Memory B cell (primary cell): ENCODE measurements around the gene LRRC47.

Experiments
- ATAC-seq: fragments of 150-1000 bp; cut with Tn5 transposase; 2 replicates; pipeline ENCODE4 v1.10.0; 2021; ENCODE audit warnings: low read depth, mild to moderate bottlenecking, moderate library complexity
- DNase-seq, 2 donors: peaks; one replicate each; pipeline ENCODE4 v3.0.0; 2022; ENCODE audit warnings: low spot score in 2 of 2
- H3K27ac Mint-ChIP-seq: one replicate; pipeline ENCODE4 v1.8.0; 2022; ENCODE audit warnings: mild to moderate bottlenecking, moderate library complexity, mixed read lengths
- H3K27me3 Mint-ChIP-seq: one replicate; pipeline ENCODE4 v1.8.0; 2022; ENCODE audit warnings: mixed read lengths
- H3K36me3 Mint-ChIP-seq: one replicate; pipeline ENCODE4 v1.8.0; 2022; ENCODE audit warnings: mild to moderate bottlenecking, mixed read lengths
- H3K4me1 Mint-ChIP-seq: one replicate; pipeline ENCODE4 v1.8.0; 2022; ENCODE audit warnings: mixed read lengths
- H3K4me3 Mint-ChIP-seq: one replicate; pipeline ENCODE4 v1.8.0; 2022; ENCODE audit warnings: mild to moderate bottlenecking, moderate library complexity, mixed read lengths
- H3K9me3 Mint-ChIP-seq: one replicate; pipeline ENCODE4 v1.8.0; 2022; ENCODE audit warnings: mixed read lengths

The LRRC47 gene

GRCh38 chr1:3796215-3797061, at the start of gene LRRC47:
Gene LRRC47, minus strand, starts transcription at chr1:3796498. Its CDS starts 22 bp downstream, at chr1:3796476.
- peak within 1 kb of the TSS; percentile 91 for H3K27ac Mint-ChIP-seq
- peak; percentile 90 for DNase-seq
- H3K36me3 Mint-ChIP-seq = peaks cover 5% of the 10 kb centered on the region
- H3K27me3 Mint-ChIP-seq = peaks cover 4% of the 10 kb centered on the region
- ATAC-seq = peak; percentile 100
- H3K4me3 Mint-ChIP-seq = peak within 1 kb of the TSS; percentile 97
- peaks cover 3% of the 10 kb centered on the region for H3K9me3 Mint-ChIP-seq
- peaks cover 22% of the 10 kb centered on the region for H3K4me1 Mint-ChIP-seq

DNA sequence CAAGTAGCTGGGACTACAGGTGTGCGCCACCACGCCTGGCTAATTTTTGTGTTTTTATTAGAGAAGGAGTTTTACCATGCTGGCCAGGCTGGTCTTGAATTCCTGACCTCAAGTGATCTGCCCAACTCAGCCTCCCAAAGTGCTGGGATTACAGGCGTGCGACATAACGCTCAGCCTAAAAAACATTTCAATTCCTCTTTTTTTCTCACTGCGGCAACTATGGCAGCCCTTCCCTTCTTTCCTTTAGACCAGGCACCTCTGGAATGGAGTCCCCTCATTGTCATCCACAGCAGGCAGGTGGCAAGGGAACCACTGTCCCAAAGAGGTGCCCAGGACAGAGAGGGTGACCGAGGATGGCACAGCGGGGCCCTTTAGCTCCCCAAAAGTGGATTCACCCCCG, 46.6 kb upstream of the LRRC47 start:
- H3K4me1 Mint-ChIP-seq = no peaks in the 10 kb centered on the region
- DNase-seq (no peak), ATAC-seq (no peak)
- H3K4me3 Mint-ChIP-seq = peak overlapping the region; percentile 41
- no peaks in the 10 kb centered on the region for H3K27me3 Mint-ChIP-seq
- H3K36me3 Mint-ChIP-seq = peaks cover 34% of the 10 kb centered on the region
- no peak overlapping the region for H3K27ac Mint-ChIP-seq
- H3K9me3 Mint-ChIP-seq = peaks cover 1% of the 10 kb centered on the region

DNA sequence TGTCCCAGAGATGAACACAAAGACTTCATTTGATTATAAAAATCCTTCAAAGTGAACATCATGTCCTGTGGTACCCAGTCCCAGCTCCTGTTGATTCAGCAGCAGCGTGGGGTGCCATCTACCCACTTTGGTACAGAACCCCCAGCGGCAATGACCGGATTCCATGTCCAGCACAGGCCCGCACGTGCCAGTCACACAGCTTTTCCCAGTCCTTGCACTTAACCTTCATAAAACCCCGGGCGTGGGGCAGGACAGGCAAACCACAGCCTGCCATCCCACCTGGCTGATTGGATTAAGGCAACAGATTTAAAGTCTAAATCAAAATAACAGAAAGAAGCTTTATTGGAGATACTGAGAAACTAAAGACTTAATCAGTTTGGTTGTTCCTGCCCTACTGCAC, 45.2 kb upstream of the LRRC47 start:
- Mint-ChIP-seq H3K27me3 (no peaks in the 10 kb centered on the region), H3K9me3 (peaks cover 1% of the 10 kb centered on the region), H3K36me3 (peaks cover 37% of the 10 kb centered on the region), H3K4me1 (no peaks in the 10 kb centered on the region), H3K4me3 (no peak overlapping the region), H3K27ac (no peak overlapping the region)
- DNase-seq = no peak
- no peak for ATAC-seq

- Mint-ChIP-seq H3K36me3 (peaks cover 48% of the 10 kb centered on the region), H3K4me3 (no peak overlapping the region), H3K4me1 (no peaks in the 10 kb centered on the region), H3K27ac (no peak overlapping the region), H3K9me3 (peaks cover 1% of the 10 kb centered on the region), H3K27me3 (no peaks in the 10 kb centered on the region)
- ATAC-seq (no peak), DNase-seq (no peak)
Measured at GRCh38 chr1:3838788-3839187, 42.5 kb upstream of the LRRC47 start.

GRCh38 chr1:3837685-3838084, 41.4 kb upstream of the LRRC47 start:
- DNase-seq (no peak), ATAC-seq (no peak)
- Mint-ChIP-seq H3K4me1 (no peaks in the 10 kb centered on the region), H3K27ac (no peak overlapping the region), H3K4me3 (no peak overlapping the region), H3K27me3 (no peaks in the 10 kb centered on the region), H3K36me3 (peaks cover 47% of the 10 kb centered on the region), H3K9me3 (peaks cover 1% of the 10 kb centered on the region)

GRCh38 chr1:3837200-3837599, 40.9 kb upstream of the LRRC47 start:
- Mint-ChIP-seq H3K27me3 (no peaks in the 10 kb centered on the region), H3K36me3 (peaks cover 49% of the 10 kb centered on the region), H3K4me1 (no peaks in the 10 kb centered on the region), H3K27ac (no peak overlapping the region), H3K4me3 (no peak overlapping the region), H3K9me3 (peaks cover 1% of the 10 kb centered on the region)
- no peak for DNase-seq
- no peak for ATAC-seq

DNA sequence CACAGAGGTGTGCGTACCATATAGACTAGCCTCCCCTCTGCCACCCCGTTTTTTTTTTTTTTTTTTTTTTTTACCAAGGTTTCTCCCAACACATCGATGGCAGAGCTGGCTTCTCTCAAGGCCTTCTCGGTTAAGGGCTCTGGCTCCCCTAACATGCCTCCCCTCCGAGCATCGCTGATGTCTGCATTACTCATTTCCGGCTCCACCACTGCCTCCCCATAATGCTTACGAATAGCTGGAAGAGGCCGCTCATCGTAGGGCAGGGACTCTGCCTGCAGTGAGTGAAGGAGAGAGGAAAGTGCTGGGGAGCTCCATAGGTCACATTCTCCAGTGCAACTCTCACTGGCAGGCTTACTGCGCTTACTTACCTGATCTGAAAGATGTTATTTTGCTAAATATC, 40.1 kb upstream of the LRRC47 start:
- Mint-ChIP-seq H3K9me3 (peaks cover 1% of the 10 kb centered on the region), H3K27me3 (no peaks in the 10 kb centered on the region), H3K4me3 (no peak overlapping the region), H3K4me1 (no peaks in the 10 kb centered on the region), H3K36me3 (peaks cover 50% of the 10 kb centered on the region), H3K27ac (no peak overlapping the region)
- no peak for DNase-seq
- ATAC-seq = no peak

GRCh38 chr1:3834701-3835100, 38.4 kb upstream of the LRRC47 start:
- Mint-ChIP-seq H3K27ac (no peak overlapping the region), H3K4me1 (no peaks in the 10 kb centered on the region), H3K36me3 (peaks cover 51% of the 10 kb centered on the region), H3K9me3 (peaks cover 1% of the 10 kb centered on the region), H3K4me3 (no peak overlapping the region), H3K27me3 (no peaks in the 10 kb centered on the region)
- ATAC-seq = no peak
- DNase-seq = no peak

GRCh38 chr1:3831689-3832088, 35.4 kb upstream of the LRRC47 start:
- H3K36me3 Mint-ChIP-seq = peaks cover 38% of the 10 kb centered on the region
- no peak for ATAC-seq

DNA sequence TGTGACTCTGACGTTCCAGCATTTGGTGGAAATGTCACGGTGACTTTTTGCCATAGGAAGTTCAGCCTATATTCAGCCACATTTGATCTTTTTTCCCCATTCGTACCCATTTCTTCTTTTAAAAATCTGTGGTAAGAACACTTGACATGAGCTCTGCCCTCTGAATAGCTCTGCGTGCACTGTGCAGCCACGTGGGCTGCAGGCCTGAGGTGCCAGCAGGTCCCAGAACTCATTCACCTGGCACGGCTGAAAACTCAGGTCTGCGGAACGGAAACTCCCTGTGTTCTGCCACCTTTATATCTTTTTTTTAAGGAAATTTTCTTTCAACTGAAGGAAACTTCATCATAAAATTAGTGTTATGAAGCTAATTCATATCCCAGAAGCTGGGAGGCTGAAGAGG, 32.1 kb upstream of the LRRC47 start:
- Mint-ChIP-seq H3K4me3 (no peak overlapping the region), H3K4me1 (no peaks in the 10 kb centered on the region), H3K27me3 (no peaks in the 10 kb centered on the region), H3K9me3 (no peaks in the 10 kb centered on the region), H3K36me3 (peaks cover 36% of the 10 kb centered on the region), H3K27ac (no peak overlapping the region)
- ATAC-seq = no peak
- no peak for DNase-seq

More at GRCh38 chr1:3831689-3832088, 35.4 kb upstream of the LRRC47 start:
- Mint-ChIP-seq H3K27ac (no peak overlapping the region), H3K9me3 (no peaks in the 10 kb centered on the region), H3K4me3 (no peak overlapping the region), H3K27me3 (no peaks in the 10 kb centered on the region), H3K4me1 (no peaks in the 10 kb centered on the region)
- DNase-seq = no peak

DNA sequence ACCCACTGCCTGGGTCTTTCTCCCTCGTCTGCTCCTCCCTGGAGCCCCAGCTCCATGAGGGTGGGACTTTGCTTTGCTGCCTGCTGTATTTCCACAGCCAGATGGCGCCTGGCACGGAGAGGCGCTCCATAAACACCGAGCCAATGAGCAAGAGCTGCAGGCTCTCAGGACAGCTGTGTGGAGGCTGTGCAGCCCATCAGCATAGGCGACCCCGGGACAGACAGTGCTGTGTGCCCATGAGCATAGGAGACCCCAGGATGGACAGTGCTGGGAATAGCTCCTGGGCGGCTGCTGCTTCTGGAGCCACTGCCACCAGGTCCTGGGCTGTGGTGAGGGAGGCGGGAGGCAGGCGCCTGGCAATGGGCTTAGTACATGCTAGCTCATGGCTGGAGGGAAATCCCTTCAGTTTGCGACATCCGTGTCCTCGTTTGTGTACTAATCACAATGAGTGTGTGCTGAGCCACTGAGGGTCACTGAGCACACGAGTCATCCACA, 31.6 kb upstream of the LRRC47 start:
- DNase-seq (no peak), ATAC-seq (no peak)
- Mint-ChIP-seq H3K9me3 (no peaks in the 10 kb centered on the region), H3K4me3 (no peak overlapping the region), H3K4me1 (no peaks in the 10 kb centered on the region), H3K36me3 (peaks cover 37% of the 10 kb centered on the region), H3K27me3 (no peaks in the 10 kb centered on the region), H3K27ac (no peak overlapping the region)

GRCh38 chr1:3825356-3825755, 29.1 kb upstream of the LRRC47 start:
- H3K4me1 Mint-ChIP-seq = no peaks in the 10 kb centered on the region
- no peak overlapping the region for H3K27ac Mint-ChIP-seq
- H3K9me3 Mint-ChIP-seq = no peaks in the 10 kb centered on the region
- H3K27me3 Mint-ChIP-seq = no peaks in the 10 kb centered on the region
- DNase-seq (no peak), ATAC-seq (no peak)
- H3K4me3 Mint-ChIP-seq = no peak overlapping the region
- peaks cover 37% of the 10 kb centered on the region for H3K36me3 Mint-ChIP-seq

GRCh38 chr1:3824650-3825049, 28.4 kb upstream of the LRRC47 start:
- DNase-seq (no peak), ATAC-seq (no peak)
- no peaks in the 10 kb centered on the region for H3K4me1 Mint-ChIP-seq
- peaks cover 38% of the 10 kb centered on the region for H3K36me3 Mint-ChIP-seq
- H3K9me3 Mint-ChIP-seq = no peaks in the 10 kb centered on the region
- H3K27ac Mint-ChIP-seq = no peak overlapping the region
- H3K4me3 Mint-ChIP-seq = no peak overlapping the region
- no peaks in the 10 kb centered on the region for H3K27me3 Mint-ChIP-seq

DNA sequence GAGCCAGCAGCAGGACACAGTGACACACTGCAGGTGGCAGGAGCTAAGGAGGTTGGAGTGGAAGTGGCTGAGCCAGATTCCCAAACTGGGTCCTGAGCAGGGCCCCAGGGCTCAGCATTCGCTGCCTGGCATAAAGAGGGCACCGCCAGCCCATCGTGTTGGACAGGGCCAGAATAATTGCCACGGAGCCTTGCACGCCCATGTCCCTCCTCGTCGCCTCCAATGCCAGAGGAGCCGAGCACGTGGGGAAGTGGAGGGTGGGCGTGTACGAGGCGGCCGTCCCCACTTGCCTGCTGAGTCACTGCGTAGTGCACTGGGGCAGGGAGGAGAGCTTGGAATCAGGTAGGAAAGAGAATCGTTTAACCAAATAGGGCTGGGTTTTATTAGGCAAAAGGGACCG, 26.1 kb upstream of the LRRC47 start:
- peaks cover 35% of the 10 kb centered on the region for H3K36me3 Mint-ChIP-seq
- DNase-seq (no peak), ATAC-seq (no peak)
- no peaks in the 10 kb centered on the region for H3K27me3 Mint-ChIP-seq
- no peaks in the 10 kb centered on the region for H3K9me3 Mint-ChIP-seq
- H3K4me1 Mint-ChIP-seq = no peaks in the 10 kb centered on the region
- no peak overlapping the region for H3K4me3 Mint-ChIP-seq
- H3K27ac Mint-ChIP-seq = peak overlapping the region; percentile 35

DNA sequence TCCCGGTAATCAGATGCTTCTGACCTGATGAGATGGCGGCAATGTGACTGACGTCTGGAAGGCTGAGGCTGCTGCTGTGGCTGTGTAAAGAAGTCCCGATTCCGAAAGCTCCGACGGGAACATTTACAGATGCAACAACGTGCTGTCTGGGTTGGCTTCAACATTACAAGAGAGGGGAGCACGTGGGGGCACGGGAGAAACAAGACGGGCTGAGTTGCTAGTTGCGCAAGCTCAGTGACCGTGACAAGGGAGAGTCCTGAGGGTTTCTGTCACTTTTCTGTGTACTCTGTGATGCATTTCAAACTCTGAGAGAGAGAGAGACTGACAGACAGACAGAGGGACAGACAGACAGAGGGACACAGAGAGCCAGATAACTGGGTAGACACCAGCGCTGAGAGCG, 25.6 kb upstream of the LRRC47 start:
- Mint-ChIP-seq H3K27me3 (no peaks in the 10 kb centered on the region), H3K4me1 (no peaks in the 10 kb centered on the region), H3K9me3 (no peaks in the 10 kb centered on the region), H3K27ac (peak overlapping the region; percentile 35), H3K4me3 (no peak overlapping the region), H3K36me3 (peaks cover 36% of the 10 kb centered on the region)
- no peak for DNase-seq
- no peak for ATAC-seq
